SK-N-MC (cell line): ENCODE results near the gene FHIT.

ENCODE experiments used
- EZH2 ChIP-seq: fragments of 200-600 bp; sonication (generic); IDR thresholded peaks from one replicate; pipeline ENCODE4 v1.6.1; 2017; ENCODE audit warnings: antibody characterized with exemption
- FOXP2 ChIP-seq: optimal IDR thresholded peaks from 2 replicates; pipeline ENCODE3; 2011; ENCODE audit warnings: mild to moderate bottlenecking, moderate library complexity; ENCODE audit not compliant: insufficient read depth; ENCODE audit errors: extremely low read length, control extremely low read depth
- POLR2AphosphoS5 ChIP-seq: IDR thresholded peaks from 2 replicates; pipeline ENCODE4 v1.6.1; 2012; ENCODE audit warnings: mild to moderate bottlenecking, low read depth, low read length, borderline replicate concordance

DNA sequence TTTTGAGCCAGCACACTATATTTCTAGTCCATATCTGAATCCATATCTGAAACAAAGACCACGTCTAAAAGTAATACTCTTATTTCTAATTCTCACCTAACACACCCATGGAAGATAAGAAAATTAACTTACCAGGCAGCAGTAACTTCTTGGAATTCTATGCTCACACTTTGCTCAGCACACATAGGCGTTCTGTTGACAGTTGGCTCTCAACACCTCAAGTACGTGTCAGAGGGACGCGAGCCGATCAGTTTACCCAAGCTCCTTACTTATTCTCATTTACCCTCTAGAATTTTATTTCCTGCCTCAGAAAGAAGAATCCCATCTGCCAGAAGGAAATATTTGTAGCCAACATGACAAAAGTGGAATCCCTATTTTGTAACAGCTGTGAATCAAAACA lies 911.9 kb downstream of the FHIT start:
- TF ChIP-seq FOXP2 (no peak), EZH2 (no peak), POLR2AphosphoS5 (no peak)
